Activated CD8-positive, alpha-beta memory T cell treated with anti-CD3 and anti-CD28 coated beads, Interleukin-2, amount 10 ng/mL, durations not matched to agents 7 days and 5 days (primary cell): ENCODE measurements around the gene SP140L. TPM values are rescaled to one million over a fixed set of nuclear protein-coding genes. Genes with fewer than 3 reads are reported as not detected.

Experiments
- ATAC-seq: fragments of 150-1000 bp; cut with Tn5 transposase; one replicate; pipeline ENCODE4 v1.10.0; 2021; ENCODE audit warnings: moderate library complexity
- CTCF ChIA-PET: fragments of 350-600 bp; sonication (Branson Sonifier 250); formaldehyde crosslinking; loops from one replicate; lab custom pipeline; 2021; ENCODE audit warnings: antibody characterized with exemption; lab: Charles Lee
- DNase-seq: peaks from one replicate; pipeline ENCODE4 v3.0.0-alpha.2; 2020
- H3K27ac Mint-ChIP-seq: one replicate; pipeline ENCODE4 v1.8.0; 2021; ENCODE audit warnings: mild to moderate bottlenecking, mixed read lengths
- H3K27me3 Mint-ChIP-seq: one replicate; pipeline ENCODE4 v1.8.0; 2021; ENCODE audit warnings: mixed read lengths
- H3K36me3 Mint-ChIP-seq: one replicate; pipeline ENCODE4 v1.8.0; 2021; ENCODE audit warnings: mild to moderate bottlenecking, mixed read lengths
- H3K4me1 Mint-ChIP-seq: one replicate; pipeline ENCODE4 v1.8.0; 2021; ENCODE audit warnings: mixed read lengths
- H3K4me3 Mint-ChIP-seq: one replicate; pipeline ENCODE4 v1.8.0; 2021; ENCODE audit warnings: mild to moderate bottlenecking, moderate library complexity, mixed read lengths
- H3K9me3 Mint-ChIP-seq: one replicate; pipeline ENCODE4 v1.8.0; 2022; ENCODE audit warnings: low read depth, mixed read lengths
- total RNA-seq, 2 experiments: library from RNA; stranded (reverse); gene quantifications; one replicate each; pipeline ENCODE4 v1.2.3, GENCODE V29; 2021

The SP140L gene
- total RNA-seq, 2 experiments from 2014 or later = 61.4 to 84.4 TPM

GRCh38 chr2:230447455-230448451, 120.8 kb downstream of the SP140L start:
- H3K4me3 Mint-ChIP-seq = peak overlapping the region; percentile 3
- H3K27me3 Mint-ChIP-seq = no peaks in the 10 kb centered on the region
- H3K36me3 Mint-ChIP-seq = peaks cover 91% of the 10 kb centered on the region
- no peak for DNase-seq
- no peaks in the 10 kb centered on the region for H3K9me3 Mint-ChIP-seq
- ATAC-seq = peak; percentile 75
- CTCF ChIA-PET = interaction anchor here (1.2 to 1.5 kb wide), 3 partner anchors 8 to 222 kb away, joined by 3 to 5 read pairs (median 3); partner anchors contain the start of gene SP140
- H3K4me1 Mint-ChIP-seq = peaks cover 72% of the 10 kb centered on the region
- H3K27ac Mint-ChIP-seq = peak overlapping the region; percentile 83

- CTCF ChIA-PET = no interaction called here
- no peak overlapping the region for H3K27ac Mint-ChIP-seq
Measured at GRCh38 chr2:230449901-230450467, 123.0 kb downstream of the SP140L start.

GRCh38 chr2:230453006-230453405, 126.0 kb downstream of the SP140L start:
- Mint-ChIP-seq H3K4me3 (no peak overlapping the region), H3K9me3 (peaks cover 13% of the 10 kb centered on the region), H3K36me3 (peaks cover 93% of the 10 kb centered on the region), H3K4me1 (peaks cover 74% of the 10 kb centered on the region), H3K27me3 (no peaks in the 10 kb centered on the region), H3K27ac (no peak overlapping the region)
- DNase-seq = no peak
- ATAC-seq = no peak
- CTCF ChIA-PET = no interaction called here

More at GRCh38 chr2:230449901-230450467, 123.0 kb downstream of the SP140L start:
- no peak overlapping the region for H3K4me3 Mint-ChIP-seq
- peaks cover 95% of the 10 kb centered on the region for H3K36me3 Mint-ChIP-seq
- H3K27me3 Mint-ChIP-seq = no peaks in the 10 kb centered on the region
- ATAC-seq = no peak
- no peak for DNase-seq
- peaks cover 4% of the 10 kb centered on the region for H3K9me3 Mint-ChIP-seq
- peaks cover 75% of the 10 kb centered on the region for H3K4me1 Mint-ChIP-seq

Other genes starting within 250 kb of the SP140L start
- 100 to 1,000 TPM; 111 to 148 TPM for gene SP110, start 107.2 kb upstream of the SP140L start, total RNA-seq
- 100 to 1,000 TPM; 132 to 142 TPM for gene SP140, start 101.5 kb upstream of the SP140L start, total RNA-seq
- gene SP100, start 89.0 kb downstream of the SP140L start, total RNA-seq = 100 to 1,000 TPM; 255 to 385 TPM